C4-2B (cell line): Measurements from ENCODE around the gene TCF4.

Source experiments
- ZFX ChIP-seq: fragments of 450-650 bp; IDR thresholded peaks from 2 replicates; pipeline ENCODE4 v1.6.1; 2017
- TF ChIP-seq, protein P1 (sequence below): fragments of 450-650 bp; conservative IDR thresholded peaks from 2 replicates; pipeline ENCODE4 v1.5.1; 2017; ENCODE audit warnings: mild to moderate bottlenecking

DNA sequence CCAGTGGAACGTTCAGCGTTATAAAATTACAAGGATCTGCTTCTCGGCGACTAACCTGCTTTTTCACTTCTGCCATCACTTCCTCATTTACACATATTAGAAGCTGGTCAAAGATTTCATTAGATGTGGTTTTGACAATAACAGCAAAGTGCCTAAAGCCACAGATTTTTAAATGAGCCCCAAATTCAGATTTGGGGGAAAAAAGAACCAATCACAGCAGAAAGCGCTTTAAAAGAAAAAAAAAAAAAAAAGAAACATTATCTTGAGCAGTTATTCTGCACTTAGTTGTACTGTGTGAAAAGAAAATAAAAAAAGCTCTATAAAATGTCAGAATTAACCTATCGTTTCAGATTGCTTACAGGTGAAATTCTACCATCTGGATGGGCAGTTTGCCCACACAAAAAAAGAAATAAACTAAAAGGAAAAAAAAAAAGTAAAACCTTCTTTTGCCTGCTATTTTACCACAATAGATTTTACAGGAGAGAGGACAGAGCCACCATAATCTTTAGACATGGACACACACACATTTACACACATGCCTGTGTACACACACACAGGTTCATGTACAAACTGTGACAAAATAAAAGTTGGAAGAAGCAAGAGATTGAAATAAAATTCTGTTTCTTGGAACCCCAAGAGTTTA is 167.2 kb downstream of the TCF4 start:
- TF ChIP-seq, protein P1, sequence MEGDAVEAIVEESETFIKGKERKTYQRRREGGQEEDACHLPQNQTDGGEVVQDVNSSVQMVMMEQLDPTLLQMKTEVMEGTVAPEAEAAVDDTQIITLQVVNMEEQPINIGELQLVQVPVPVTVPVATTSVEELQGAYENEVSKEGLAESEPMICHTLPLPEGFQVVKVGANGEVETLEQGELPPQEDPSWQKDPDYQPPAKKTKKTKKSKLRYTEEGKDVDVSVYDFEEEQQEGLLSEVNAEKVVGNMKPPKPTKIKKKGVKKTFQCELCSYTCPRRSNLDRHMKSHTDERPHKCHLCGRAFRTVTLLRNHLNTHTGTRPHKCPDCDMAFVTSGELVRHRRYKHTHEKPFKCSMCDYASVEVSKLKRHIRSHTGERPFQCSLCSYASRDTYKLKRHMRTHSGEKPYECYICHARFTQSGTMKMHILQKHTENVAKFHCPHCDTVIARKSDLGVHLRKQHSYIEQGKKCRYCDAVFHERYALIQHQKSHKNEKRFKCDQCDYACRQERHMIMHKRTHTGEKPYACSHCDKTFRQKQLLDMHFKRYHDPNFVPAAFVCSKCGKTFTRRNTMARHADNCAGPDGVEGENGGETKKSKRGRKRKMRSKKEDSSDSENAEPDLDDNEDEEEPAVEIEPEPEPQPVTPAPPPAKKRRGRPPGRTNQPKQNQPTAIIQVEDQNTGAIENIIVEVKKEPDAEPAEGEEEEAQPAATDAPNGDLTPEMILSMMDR: no peak
- no peak for TF ChIP-seq ZFX
